NCI-H524 (cell line): ENCODE data around the gene MAP7.

Experiments used
- DNase-seq, 2 experiments: peaks; one replicate each; lab custom pipeline; 2025; lab: John Stamatoyannopoulos, UW

MAP7 gene

GRCh38 chr6:136294621-136295020, 255.6 kb downstream of the MAP7 start:
- no peak for DNase-seq
